Ectodermal cell (in vitro differentiated cells): ENCODE measurements around the gene MTSS2.

Experiments used
- H3K27ac ChIP-seq: 2 replicates; pipeline ENCODE4 v1.7.0; 2013; ENCODE audit warnings: mild to moderate bottlenecking, low read depth, low read length; ENCODE audit not compliant: insufficient read depth, poor library complexity, severe bottlenecking
- H3K27me3 ChIP-seq: 2 replicates; pipeline ENCODE4 v1.7.0; 2013; ENCODE audit warnings: mild to moderate bottlenecking, low read length; ENCODE audit not compliant: insufficient read depth, control insufficient read depth, poor library complexity, severe bottlenecking
- H3K36me3 ChIP-seq: one replicate; pipeline ENCODE4 v1.7.0; 2013; ENCODE audit warnings: low read length; ENCODE audit not compliant: control insufficient read depth, insufficient read depth
- H3K4me1 ChIP-seq: one replicate; pipeline ENCODE4 v1.7.0; 2013; ENCODE audit warnings: low read length; ENCODE audit not compliant: control insufficient read depth, insufficient read depth
- H3K4me3 ChIP-seq: 2 replicates; pipeline ENCODE4 v1.7.0; 2013; ENCODE audit warnings: low read depth, low read length, control low read depth; ENCODE audit not compliant: insufficient read depth
- H3K9me3 ChIP-seq: 2 replicates; pipeline ENCODE4 v1.7.0; 2013; ENCODE audit warnings: mild to moderate bottlenecking, low read length, moderate library complexity; ENCODE audit not compliant: control insufficient read depth
- WGBS, 2 experiments: methylation state at CpG; one replicate each; pipeline ENCODE4 v1.1.7; 2013; ENCODE audit warnings: missing lambda C conversion rate in 2 of 2; 5-methylcytosine and 5-hydroxymethylcytosine counted together

The MTSS2 gene

DNA sequence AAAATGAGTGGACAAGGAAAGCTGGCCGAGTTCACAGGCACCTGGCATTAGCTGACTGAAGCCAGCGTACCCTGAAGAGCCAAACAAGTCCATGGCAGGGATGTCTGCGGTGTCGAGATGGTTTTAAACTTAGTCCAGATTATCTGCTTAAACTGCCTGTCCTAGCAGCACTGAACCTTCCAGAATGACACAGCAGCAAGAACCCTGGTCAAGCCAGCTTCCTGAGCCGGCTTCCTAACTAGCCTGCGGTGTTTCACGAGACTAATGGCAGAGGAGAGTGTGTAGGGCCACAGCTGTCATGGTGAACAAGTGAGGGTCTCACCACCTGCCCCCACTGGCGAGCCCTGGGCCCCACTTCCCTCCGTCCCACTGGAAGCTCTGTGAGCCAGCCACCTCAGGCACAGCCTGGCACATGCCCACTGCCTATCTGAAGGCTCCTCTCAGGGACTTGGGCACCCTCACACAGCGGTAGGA, 28.8 kb upstream of the MTSS2 start:
- Histone ChIP-seq H3K9me3 (no peaks in the 10 kb centered on the region), H3K4me3 (no peak overlapping the region), H3K4me1 (peaks cover 41% of the 10 kb centered on the region), H3K36me3 (peaks cover 2% of the 10 kb centered on the region), H3K27ac (no peak overlapping the region), H3K27me3 (no peaks in the 10 kb centered on the region)
- 92% methylated on average over 10 of the region's 10 CpGs for WGBS, 2 experiments

DNA sequence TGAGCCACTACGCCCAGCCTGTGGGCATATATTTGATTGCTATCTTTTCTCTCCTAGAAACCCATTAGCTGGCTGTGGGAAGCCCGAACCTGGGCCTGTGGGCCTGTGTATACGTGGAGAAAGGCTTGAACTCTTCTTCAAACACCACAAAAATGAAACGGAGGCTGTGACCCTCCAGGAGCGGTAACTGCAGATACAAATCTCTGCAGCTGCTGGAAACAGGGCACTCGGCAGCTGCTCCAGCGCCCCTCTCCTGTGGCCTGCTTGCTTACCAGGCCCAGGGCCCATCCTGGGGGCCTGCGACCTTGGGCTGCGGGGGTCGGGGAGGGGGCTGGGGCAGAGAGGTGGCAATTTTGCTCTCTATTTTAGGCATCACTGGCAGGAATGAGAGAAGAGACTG, 28.0 kb upstream of the MTSS2 start:
- Histone ChIP-seq H3K9me3 (no peaks in the 10 kb centered on the region), H3K36me3 (no peaks in the 10 kb centered on the region), H3K4me3 (no peak overlapping the region), H3K27me3 (no peaks in the 10 kb centered on the region), H3K4me1 (peaks cover 41% of the 10 kb centered on the region), H3K27ac (no peak overlapping the region)
- WGBS, 2 experiments, result 91 to 93% methylated on average over 10 of the region's 10 CpGs

DNA sequence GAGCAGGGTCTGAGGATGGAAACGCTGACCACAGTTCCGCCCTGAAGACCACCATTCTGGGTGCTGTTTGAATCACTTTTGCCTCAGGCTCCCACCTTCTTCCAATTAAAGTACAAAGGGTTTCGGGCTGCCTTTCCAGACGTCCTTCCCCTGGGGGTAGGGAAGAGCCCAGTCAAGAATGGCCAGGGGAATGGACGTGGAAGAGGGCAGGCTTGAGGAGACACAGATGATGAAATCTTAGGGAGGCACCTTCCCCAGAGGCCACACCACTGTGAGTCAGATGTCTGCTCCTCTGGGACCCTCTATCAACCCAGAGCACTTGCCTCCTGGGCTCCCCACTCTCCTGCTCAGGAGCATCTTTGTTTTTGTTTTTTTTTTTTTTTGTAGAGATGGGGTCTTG, 27.5 kb upstream of the MTSS2 start:
- H3K9me3 ChIP-seq, result no peaks in the 10 kb centered on the region
- no peak overlapping the region for H3K4me3 ChIP-seq
- H3K36me3 ChIP-seq, result no peaks in the 10 kb centered on the region
- no peak overlapping the region for H3K27ac ChIP-seq
- no peaks in the 10 kb centered on the region for H3K27me3 ChIP-seq
- peaks cover 41% of the 10 kb centered on the region for H3K4me1 ChIP-seq
- 67 to 68% methylated on average over 5 of the region's 5 CpGs for WGBS, 2 experiments

DNA sequence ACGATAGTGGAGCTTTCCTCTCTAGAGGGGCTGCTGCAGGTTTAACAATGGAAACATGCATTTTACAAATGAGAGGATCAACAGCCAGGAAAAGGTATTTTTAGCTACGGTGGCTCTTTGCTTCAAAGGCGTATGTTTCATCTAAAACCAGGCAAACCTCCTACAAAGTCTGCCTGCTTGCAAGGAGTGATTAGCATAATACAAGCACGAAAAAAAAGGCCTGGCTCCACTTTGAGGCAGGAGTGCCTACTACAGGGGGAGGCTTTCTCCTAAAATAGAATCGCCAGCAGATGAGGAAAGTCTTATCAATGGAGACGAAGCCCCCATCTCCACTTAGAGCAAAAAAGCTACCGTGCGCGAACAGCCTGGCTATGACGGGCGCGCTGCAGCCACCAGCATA, 27.1 kb upstream of the MTSS2 start:
- no peak overlapping the region for H3K27ac ChIP-seq
- peaks cover 41% of the 10 kb centered on the region for H3K4me1 ChIP-seq

DNA sequence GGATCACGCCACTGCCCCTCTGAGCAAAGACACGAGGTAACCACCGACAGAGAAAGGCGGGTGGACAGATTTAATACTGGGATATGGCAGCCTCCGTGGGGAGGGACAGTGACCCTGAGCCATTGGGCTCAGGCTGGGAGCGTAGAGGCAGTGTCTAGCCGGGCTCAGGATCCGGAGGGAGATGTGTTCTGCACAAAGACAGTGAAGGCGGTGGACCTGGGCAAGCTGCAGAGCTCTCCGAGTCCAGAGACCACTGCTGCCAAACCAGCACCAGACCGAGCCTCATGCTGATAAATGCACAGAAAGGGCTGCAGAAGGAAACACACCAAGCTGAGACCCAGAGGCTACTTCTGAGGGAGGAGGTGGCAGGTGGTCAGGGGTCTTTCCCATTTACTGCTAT, 26.5 kb upstream of the MTSS2 start:
- Histone ChIP-seq H3K27me3 (no peaks in the 10 kb centered on the region), H3K4me3 (no peak overlapping the region), H3K9me3 (no peaks in the 10 kb centered on the region), H3K36me3 (no peaks in the 10 kb centered on the region), H3K27ac (no peak overlapping the region), H3K4me1 (peaks cover 41% of the 10 kb centered on the region)
- WGBS, 2 experiments, result 91 to 94% methylated on average over 11 of the region's 11 CpGs

More for the DNA sequence above, 27.1 kb upstream of the MTSS2 start:
- Histone ChIP-seq H3K4me3 (no peak overlapping the region), H3K9me3 (no peaks in the 10 kb centered on the region), H3K36me3 (no peaks in the 10 kb centered on the region), H3K27me3 (no peaks in the 10 kb centered on the region)
- WGBS, 2 experiments, result 64 to 67% methylated on average over 12 of the region's 12 CpGs

DNA sequence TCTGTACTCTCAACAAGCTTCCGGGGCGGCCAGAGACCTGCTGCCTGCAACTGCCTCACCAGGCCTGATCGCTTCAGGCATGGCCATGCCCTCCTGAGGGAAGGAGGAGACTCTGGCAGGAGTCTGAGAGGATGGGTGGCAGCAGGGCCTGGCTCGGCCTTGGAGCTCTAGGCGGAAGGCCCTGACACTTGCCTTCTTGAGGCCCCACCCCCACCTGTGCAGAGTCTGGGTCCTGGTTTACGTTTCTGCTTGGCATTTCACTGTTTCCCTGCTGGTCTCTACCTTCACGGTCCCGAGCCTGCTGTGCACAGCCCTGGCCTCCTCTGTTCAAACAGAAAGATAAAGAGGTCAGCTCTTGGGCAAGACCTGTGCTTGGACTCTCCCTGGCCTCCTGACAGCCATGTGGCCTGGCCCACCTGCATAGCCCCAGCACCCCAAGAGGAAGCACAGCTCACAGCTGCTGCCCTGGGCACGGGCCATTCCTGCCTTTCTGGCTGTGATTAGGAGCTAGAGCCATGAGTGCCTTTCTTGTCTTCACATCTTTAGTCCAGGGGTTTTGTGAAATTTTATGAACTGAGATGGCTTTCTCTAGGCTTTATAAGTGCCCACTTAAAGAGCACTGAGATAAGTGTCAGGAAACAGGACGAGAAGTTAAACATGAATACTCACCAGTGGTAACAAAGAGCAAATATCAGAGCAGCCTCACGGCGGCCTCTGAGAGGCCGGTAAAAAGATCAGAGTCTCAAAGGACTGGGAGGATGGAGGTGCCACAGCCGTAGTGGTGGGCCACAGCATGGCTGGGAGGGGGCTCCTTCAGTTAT, 25.6 kb upstream of the MTSS2 start:
- Histone ChIP-seq H3K9me3 (no peaks in the 10 kb centered on the region), H3K27ac (no peak overlapping the region), H3K4me3 (no peak overlapping the region), H3K4me1 (peaks cover 41% of the 10 kb centered on the region), H3K27me3 (no peaks in the 10 kb centered on the region), H3K36me3 (no peaks in the 10 kb centered on the region)
- 90% methylated on average over 14 of the region's 14 CpGs for WGBS, 2 experiments

GRCh38 chr16:70710422-70711210, 24.8 kb upstream of the MTSS2 start:
- no peak overlapping the region for H3K27ac ChIP-seq
- 93 to 94% methylated on average over 31 of the region's 31 CpGs for WGBS, 2 experiments
- H3K4me1 ChIP-seq, result peaks cover 39% of the 10 kb centered on the region
- no peak overlapping the region for H3K4me3 ChIP-seq
- no peaks in the 10 kb centered on the region for H3K9me3 ChIP-seq
- no peaks in the 10 kb centered on the region for H3K36me3 ChIP-seq
- no peaks in the 10 kb centered on the region for H3K27me3 ChIP-seq

- 96 to 97% methylated on average over 7 of the region's 7 CpGs for WGBS, 2 experiments
- Histone ChIP-seq H3K9me3 (no peaks in the 10 kb centered on the region), H3K4me3 (no peak overlapping the region), H3K27ac (no peak overlapping the region), H3K4me1 (peaks cover 34% of the 10 kb centered on the region), H3K27me3 (no peaks in the 10 kb centered on the region), H3K36me3 (no peaks in the 10 kb centered on the region)
These were observed 24.1 kb upstream of the MTSS2 start for GRCh38 chr16:70709942-70710341.

GRCh38 chr16:70709457-70709856, 23.6 kb upstream of the MTSS2 start:
- Histone ChIP-seq H3K36me3 (no peaks in the 10 kb centered on the region), H3K4me1 (peaks cover 31% of the 10 kb centered on the region)
- WGBS, 2 experiments, result 95% methylated on average over 5 of the region's 5 CpGs

More at GRCh38 chr16:70709457-70709856, 23.6 kb upstream of the MTSS2 start:
- no peak overlapping the region for H3K4me3 ChIP-seq
- no peak overlapping the region for H3K27ac ChIP-seq
- H3K27me3 ChIP-seq, result no peaks in the 10 kb centered on the region
- H3K9me3 ChIP-seq, result no peaks in the 10 kb centered on the region
